HepG2 (cell line): ENCODE measurements around the gene PRR30. TPM values are rescaled to one million over a fixed set of nuclear protein-coding genes. Genes with fewer than 3 reads are reported as not detected.

Experiments
- AKNA ChIP-seq: sonication (generic); formaldehyde crosslinking; IDR thresholded peaks from 2 replicates; pipeline ENCODE4 v1.4.0; 2020; ENCODE audit warnings: missing genetic modification reagents, borderline replicate concordance
- BRD4 ChIP-seq: sonication (generic); formaldehyde crosslinking; IDR thresholded peaks from 2 replicates; pipeline ENCODE4 v1.4.0; 2020; ENCODE audit warnings: missing genetic modification reagents
- FOXA3 ChIP-seq: IDR thresholded peaks from 2 replicates; pipeline ENCODE4 v1.6.1; 2016; ENCODE audit warnings: missing genetic modification reagents, missing compliant biosample characterization
- GLMP ChIP-seq: sonication (generic); formaldehyde crosslinking; IDR thresholded peaks from 2 replicates; pipeline ENCODE4 v1.9.0; 2021; ENCODE audit warnings: missing genetic modification reagents, mild to moderate bottlenecking, borderline replicate concordance
- HOXD1 ChIP-seq: sonication (generic); formaldehyde crosslinking; IDR thresholded peaks from 2 replicates; pipeline ENCODE4 v1.5.0; 2020; ENCODE audit warnings: missing genetic modification reagents
- KLF16 ChIP-seq, 2 experiments: sonication (generic) in 1 of 2; formaldehyde crosslinking in 1 of 2; IDR thresholded peaks; 2 replicates each; pipeline versions ENCODE4 v1.6.1 to v1.8.0; 2016 to 2023; ENCODE audit warnings: missing genetic modification reagents in 2 of 2, missing compliant biosample characterization in 1 of 2
- MAFK ChIP-seq, 2 experiments: IDR thresholded peaks in 1 of 2; conservative IDR thresholded peaks in 1 of 2; 2 replicates each; pipeline ENCODE4 v1.6.1; 2011; ENCODE audit warnings: improper control_type of control experiment in 2 of 2, low read length in 2 of 2
- NFIC ChIP-seq: IDR thresholded peaks from 2 replicates; pipeline ENCODE4 v1.6.1; 2012; ENCODE audit warnings: mild to moderate bottlenecking, low read length, inconsistent platforms
- NKX3-1 ChIP-seq: sonication (generic); formaldehyde crosslinking; IDR thresholded peaks from 2 replicates; pipeline ENCODE4 v1.5.0; 2020; ENCODE audit warnings: missing genetic modification reagents
- PHF8 ChIP-seq: sonication (generic); formaldehyde crosslinking; IDR thresholded peaks from 2 replicates; pipeline ENCODE4 v1.5.0; 2020; ENCODE audit warnings: missing genetic modification reagents
- SMAD1 ChIP-seq: sonication (generic); formaldehyde crosslinking; IDR thresholded peaks from 2 replicates; pipeline ENCODE4 v1.4.0; 2020; ENCODE audit warnings: missing genetic modification reagents, low read depth, mild to moderate bottlenecking, borderline replicate concordance
- SP140L ChIP-seq: sonication (generic); formaldehyde crosslinking; IDR thresholded peaks from 2 replicates; pipeline ENCODE4 v1.4.0; 2020; ENCODE audit warnings: missing genetic modification reagents, borderline replicate concordance
- TMF1 ChIP-seq: sonication (generic); formaldehyde crosslinking; IDR thresholded peaks from 2 replicates; pipeline ENCODE4 v1.8.1; 2022; ENCODE audit warnings: low read depth, missing genetic modification reagents
- ZNF160 ChIP-seq: sonication (generic); formaldehyde crosslinking; IDR thresholded peaks from 2 replicates; pipeline ENCODE4 v1.8.0; 2022; ENCODE audit warnings: mild to moderate bottlenecking, inconsistent platforms, missing genetic modification reagents
- ZNF605 ChIP-seq: sonication (generic); formaldehyde crosslinking; IDR thresholded peaks from 2 replicates; pipeline ENCODE4 v1.8.0; 2022; ENCODE audit warnings: mild to moderate bottlenecking, missing genetic modification reagents
- ZNF614 ChIP-seq: IDR thresholded peaks from 2 replicates; pipeline ENCODE4 v1.6.1; 2018; ENCODE audit warnings: missing biosample characterization, missing genetic modification reagents, inconsistent platforms, borderline replicate concordance
- polyA plus RNA-seq, 8 experiments: library from polyadenylated mRNA; depleted of rRNA in 3 of 8; stranded (reverse) in 7 of 8; unstranded in 1 of 8; fragments of >200 nt; fragmentation: Illumina TruSeq in 4 of 8; extraction: Trizol in 4 of 8; gene quantifications; 2 replicates each; pipeline versions ENCODE4 v1.2.1 to v1.2.3, GENCODE V29; 2011 to 2016; ENCODE audit warnings: low read depth in 4 of 8, missing spikeins in 1 of 8, mixed read lengths in 1 of 8; ENCODE audit not compliant: insufficient read depth in 1 of 8
- total RNA-seq, 5 experiments: library from RNA; depleted of rRNA; stranded (reverse); fragments of >200 nt; fragmentation: Illumina TruSeq; extraction: Trizol; gene quantifications; 2 replicates each; pipeline ENCODE4 v1.2.3, GENCODE V29; 2016; ENCODE audit warnings: low read depth in 1 of 5
- TF ChIP-seq, protein P1 (sequence below): sonication (generic); formaldehyde crosslinking; IDR thresholded peaks from 2 replicates; pipeline ENCODE4 v1.8.0; 2022; ENCODE audit warnings: mild to moderate bottlenecking, missing genetic modification reagents; ENCODE audit not compliant: insufficient replicate concordance
- TF ChIP-seq, protein P2 (sequence below): sonication (generic); formaldehyde crosslinking; IDR thresholded peaks from 2 replicates; pipeline ENCODE4 v1.5.0; 2020; ENCODE audit warnings: missing genetic modification reagents, mild to moderate bottlenecking, borderline replicate concordance
- TF ChIP-seq, protein P3 (sequence below): sonication (generic); formaldehyde crosslinking; IDR thresholded peaks from 2 replicates; pipeline ENCODE4 v1.8.1; 2023; ENCODE audit warnings: missing genetic modification reagents, inconsistent platforms, borderline replicate concordance

The PRR30 gene
- total and polyA plus RNA-seq, 2 of the 13 experiments (the other 11 are each of a cell fraction or from before 2014, with no cell fraction given), result not detected

DNA sequence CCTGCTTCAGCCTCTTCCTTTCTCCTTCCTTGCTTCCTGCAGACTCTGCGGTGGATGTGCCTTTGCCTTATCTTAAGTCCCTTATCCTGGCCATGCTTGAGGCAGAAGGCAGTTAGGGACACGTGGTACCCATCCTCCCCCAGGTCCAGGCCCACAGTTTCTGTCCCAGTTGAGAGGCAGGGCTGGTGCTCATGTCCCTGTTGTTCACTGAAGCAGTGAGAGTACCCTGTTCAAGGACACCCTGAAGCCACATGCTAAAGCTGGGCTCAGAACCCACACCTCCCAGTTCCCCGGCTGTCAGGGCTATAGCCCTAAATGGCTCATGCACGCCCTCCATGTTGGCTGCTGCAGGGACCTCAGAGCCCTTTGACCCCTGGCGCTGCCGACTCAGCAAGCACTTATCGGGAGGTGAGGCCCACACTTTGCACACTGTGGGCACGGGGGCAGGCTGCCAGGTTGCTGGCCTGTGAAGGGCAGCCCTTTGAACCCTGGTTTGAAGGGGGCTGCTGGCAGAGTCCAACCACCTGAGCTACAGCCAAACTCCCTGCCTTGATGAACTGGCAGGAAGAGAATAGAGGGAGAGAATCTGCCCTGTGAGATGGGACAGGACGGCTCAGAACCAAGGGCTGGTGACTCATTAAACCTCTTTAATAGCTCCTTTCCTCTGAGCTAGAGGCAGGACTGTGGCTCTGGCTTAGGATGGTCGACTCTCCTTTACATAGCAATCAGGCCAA lies 46.3 kb downstream of the PRR30 start (continued):
- TF ChIP-seq, protein P1, sequence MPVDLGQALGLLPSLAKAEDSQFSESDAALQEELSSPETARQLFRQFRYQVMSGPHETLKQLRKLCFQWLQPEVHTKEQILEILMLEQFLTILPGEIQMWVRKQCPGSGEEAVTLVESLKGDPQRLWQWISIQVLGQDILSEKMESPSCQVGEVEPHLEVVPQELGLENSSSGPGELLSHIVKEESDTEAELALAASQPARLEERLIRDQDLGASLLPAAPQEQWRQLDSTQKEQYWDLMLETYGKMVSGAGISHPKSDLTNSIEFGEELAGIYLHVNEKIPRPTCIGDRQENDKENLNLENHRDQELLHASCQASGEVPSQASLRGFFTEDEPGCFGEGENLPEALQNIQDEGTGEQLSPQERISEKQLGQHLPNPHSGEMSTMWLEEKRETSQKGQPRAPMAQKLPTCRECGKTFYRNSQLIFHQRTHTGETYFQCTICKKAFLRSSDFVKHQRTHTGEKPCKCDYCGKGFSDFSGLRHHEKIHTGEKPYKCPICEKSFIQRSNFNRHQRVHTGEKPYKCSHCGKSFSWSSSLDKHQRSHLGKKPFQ (CRISPR knock-in tag), result peak; percentile 100
- TF ChIP-seq GLMP (CRISPR knock-in tag) (no peak), KLF16 (CRISPR knock-in tag; IDR thresholded peaks at IDR 0.05) (peak in 1 of 2 experiments; percentile 72; a peak in 1 of 4 replicates), ZNF160 (CRISPR knock-in tag) (no peak), PHF8 (CRISPR knock-in tag) (peak; percentile 44; the same call in 1 of the 2 replicates), ZNF614 (peak; percentile 46; the same call in 1 of the 2 replicates), MAFK (conservative IDR thresholded peaks at IDR 0.05 in 1 of 2, IDR thresholded peaks at IDR 0.05 in 1 of 2; ENCODE audit: low read length in 2 of 2) (peak; percentile 76 to 84), ZNF605 (CRISPR knock-in tag) (peak; percentile 34; the same call in 1 of the 2 replicates), SP140L (CRISPR knock-in tag) (no peak), BRD4 (CRISPR knock-in tag) (peak; percentile 98), FOXA3 (peak; percentile 71), AKNA (no peak), HOXD1 (CRISPR knock-in tag) (peak; percentile 26; the same call in 1 of the 2 replicates), NFIC (peak; percentile 62; the same call in 1 of the 2 replicates), SMAD1 (CRISPR knock-in tag) (no peak), NKX3-1 (0 out of 2 replicates have a peak, but pooled peaks have one; percentile 61), TMF1 (CRISPR knock-in tag) (no peak)
- TF ChIP-seq, protein P2, sequence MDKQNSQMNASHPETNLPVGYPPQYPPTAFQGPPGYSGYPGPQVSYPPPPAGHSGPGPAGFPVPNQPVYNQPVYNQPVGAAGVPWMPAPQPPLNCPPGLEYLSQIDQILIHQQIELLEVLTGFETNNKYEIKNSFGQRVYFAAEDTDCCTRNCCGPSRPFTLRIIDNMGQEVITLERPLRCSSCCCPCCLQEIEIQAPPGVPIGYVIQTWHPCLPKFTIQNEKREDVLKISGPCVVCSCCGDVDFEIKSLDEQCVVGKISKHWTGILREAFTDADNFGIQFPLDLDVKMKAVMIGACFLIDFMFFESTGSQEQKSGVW (CRISPR knock-in tag), result no peak
- TF ChIP-seq, protein P3, sequence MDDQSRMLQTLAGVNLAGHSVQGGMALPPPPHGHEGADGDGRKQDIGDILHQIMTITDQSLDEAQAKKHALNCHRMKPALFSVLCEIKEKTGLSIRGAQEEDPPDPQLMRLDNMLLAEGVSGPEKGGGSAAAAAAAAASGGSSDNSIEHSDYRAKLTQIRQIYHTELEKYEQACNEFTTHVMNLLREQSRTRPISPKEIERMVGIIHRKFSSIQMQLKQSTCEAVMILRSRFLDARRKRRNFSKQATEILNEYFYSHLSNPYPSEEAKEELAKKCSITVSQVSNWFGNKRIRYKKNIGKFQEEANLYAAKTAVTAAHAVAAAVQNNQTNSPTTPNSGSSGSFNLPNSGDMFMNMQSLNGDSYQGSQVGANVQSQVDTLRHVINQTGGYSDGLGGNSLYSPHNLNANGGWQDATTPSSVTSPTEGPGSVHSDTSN (CRISPR knock-in tag), result no peak
